Jurkat, Clone E6-1 (cell line): ENCODE measurements around the gene MAPKAPK3.
A peak's percentile ranks its signal among the peaks of the same experiment; 100 is the strongest.
"Not testable (repeated sequence)": the region's sequence is repeated elsewhere in the genome, so short reads cannot be mapped to it uniquely, and the experiment has no call there.

Experiments
- DNase-seq: peaks from one replicate; pipeline ENCODE4 v3.0.0-alpha.2; 2011; ENCODE audit warnings: low read depth, low spot score
- H3K4me3 ChIP-seq: 2 replicates; pipeline ENCODE4 v1.5.1; 2011; ENCODE audit warnings: mild to moderate bottlenecking, low read length, control low read depth, moderate library complexity

MAPKAPK3 gene

GRCh38 chr3:50665081-50665840 lies 48.3 kb downstream of the MAPKAPK3 start:
- no peak overlapping the region for H3K4me3 ChIP-seq
- DNase-seq, result peak; percentile 31

- not testable (repeated sequence) for H3K4me3 ChIP-seq, DNase-seq
Observed at GRCh38 chr3:50665841-50666115, 48.8 kb downstream of the MAPKAPK3 start.

DNA sequence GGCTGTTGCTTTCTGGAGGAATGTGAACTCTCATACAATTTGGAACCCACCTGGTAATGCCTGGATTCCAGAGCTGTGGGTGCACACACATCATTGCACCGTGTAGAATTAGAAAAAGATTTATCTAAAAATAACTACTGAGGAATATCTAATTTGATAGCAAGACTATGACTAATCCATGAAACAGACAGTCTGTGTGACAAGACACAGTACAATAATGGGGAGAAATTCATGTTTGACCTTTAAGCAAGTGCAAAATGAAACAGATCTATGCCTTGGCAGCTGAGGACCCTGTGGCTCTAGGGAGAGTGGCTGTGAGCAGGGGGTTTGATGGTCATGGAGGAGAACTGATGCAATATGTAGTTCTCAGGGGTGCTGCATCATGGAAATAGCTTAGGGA lies 49.9 kb downstream of the MAPKAPK3 start:
- DNase-seq, result no peak
- no peak overlapping the region for H3K4me3 ChIP-seq

DNA sequence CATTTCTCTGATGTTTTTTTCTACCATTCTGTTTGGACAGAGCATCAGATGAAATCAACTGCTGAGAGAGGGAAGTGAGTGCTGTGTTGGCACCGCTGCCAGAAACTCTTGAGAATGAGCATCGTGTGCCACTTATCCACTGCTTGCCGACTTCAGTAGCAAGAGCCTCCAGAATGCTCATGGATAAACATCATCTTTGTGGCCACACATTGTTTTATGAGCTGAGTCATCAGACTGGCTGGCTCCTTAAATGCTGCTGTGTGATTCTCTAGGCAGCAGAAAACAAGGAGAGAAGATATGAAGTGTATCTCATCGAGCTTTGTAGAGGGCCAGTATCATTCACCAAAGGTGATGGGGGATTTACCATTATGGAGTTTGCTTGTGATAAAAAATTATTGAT lies 54.4 kb downstream of the MAPKAPK3 start:
- DNase-seq, result no peak
- H3K4me3 ChIP-seq, result no peak overlapping the region

DNA sequence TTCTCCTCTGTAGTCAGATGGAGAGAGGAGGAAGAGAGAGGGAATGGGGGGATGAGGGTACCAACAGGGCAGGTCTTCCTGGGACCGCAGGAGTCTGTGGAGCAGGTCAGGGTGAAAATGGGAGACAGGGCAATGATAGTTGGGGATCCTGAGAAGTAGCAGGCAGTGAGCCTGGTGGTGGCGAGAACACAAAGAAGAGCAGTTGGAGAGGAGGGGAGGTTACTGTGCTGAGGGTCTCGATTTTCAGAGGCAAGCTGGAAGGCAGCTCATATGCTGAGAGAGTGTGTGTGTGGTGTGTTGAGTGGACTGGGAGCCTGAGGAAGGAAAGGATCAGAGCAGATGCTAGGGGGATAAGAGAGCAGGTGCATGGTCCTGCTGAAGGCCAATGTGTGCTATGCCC lies 55.7 kb downstream of the MAPKAPK3 start:
- DNase-seq, result no peak
- H3K4me3 ChIP-seq, result no peak overlapping the region

- H3K4me3 ChIP-seq, result no peak overlapping the region
Observed at GRCh38 chr3:50673931-50674330, 57.0 kb downstream of the MAPKAPK3 start.

GRCh38 chr3:50674349-50675178 lies 57.6 kb downstream of the MAPKAPK3 start, which contains the start of gene DOCK3:
TSS of gene DOCK3 (plus strand) at chr3:50674927. CDS start at chr3:50675264, 337 bp downstream.
- peak within 1 kb of the TSS; percentile 43 for H3K4me3 ChIP-seq
- DNase-seq, result peak; percentile 33

More at GRCh38 chr3:50673931-50674330, 57.0 kb downstream of the MAPKAPK3 start:
- no peak for DNase-seq

GRCh38 chr3:50675179-50676030 lies 58.5 kb downstream of the MAPKAPK3 start:
- H3K4me3 ChIP-seq, result peak overlapping the region; percentile 43
- no peak for DNase-seq

- DNase-seq, result no peak
- H3K4me3 ChIP-seq, result no peak overlapping the region
Observed at GRCh38 chr3:50676031-50676705, 59.2 kb downstream of the MAPKAPK3 start.

GRCh38 chr3:50687127-50687751 lies 70.3 kb downstream of the MAPKAPK3 start:
- no peak for DNase-seq
- H3K4me3 ChIP-seq, result no peak overlapping the region

DNA sequence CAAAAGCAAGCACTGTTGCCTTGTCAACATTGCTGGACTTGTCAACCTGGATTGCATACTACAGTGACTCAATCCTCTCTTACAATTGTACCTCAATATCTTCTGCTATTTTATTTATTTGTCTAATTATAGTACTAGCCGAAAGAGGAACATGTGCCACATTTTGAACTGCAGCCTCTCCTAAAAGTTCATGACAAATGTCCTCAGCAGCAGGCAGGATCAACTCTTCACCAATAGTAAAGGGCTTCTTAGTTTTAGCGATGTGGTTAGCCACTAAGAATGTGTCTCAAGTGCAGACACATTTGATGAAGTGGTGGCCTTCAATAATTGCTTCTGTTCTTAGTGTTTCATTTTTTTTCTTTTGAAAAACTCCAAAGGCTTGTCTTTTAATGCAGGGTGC lies 71.0 kb downstream of the MAPKAPK3 start:
- no peak for DNase-seq
- no peak overlapping the region for H3K4me3 ChIP-seq

- H3K4me3 ChIP-seq, DNase-seq: not testable (repeated sequence)
Observed at GRCh38 chr3:50688602-50689001, 71.7 kb downstream of the MAPKAPK3 start.

DNA sequence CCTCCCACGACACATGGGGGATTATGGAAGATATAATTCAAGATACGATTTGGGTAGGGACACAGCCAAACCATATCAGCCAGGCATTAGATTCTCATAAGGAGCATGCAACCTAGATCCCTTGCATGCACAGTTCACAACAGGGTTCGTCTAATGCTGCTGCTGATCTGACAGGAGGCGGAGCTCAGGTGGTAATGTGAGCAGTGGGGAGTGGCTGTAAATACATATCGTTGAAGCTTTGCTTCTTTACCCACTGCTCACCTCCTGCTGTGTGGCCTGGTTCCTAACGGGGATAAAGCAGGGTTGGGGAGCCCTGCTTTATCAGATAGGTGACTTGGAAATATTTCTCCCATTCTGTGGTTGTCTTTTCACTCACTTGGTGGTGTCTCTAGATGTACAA lies 72.6 kb downstream of the MAPKAPK3 start:
- no peak overlapping the region for H3K4me3 ChIP-seq
- DNase-seq, result no peak

DNA sequence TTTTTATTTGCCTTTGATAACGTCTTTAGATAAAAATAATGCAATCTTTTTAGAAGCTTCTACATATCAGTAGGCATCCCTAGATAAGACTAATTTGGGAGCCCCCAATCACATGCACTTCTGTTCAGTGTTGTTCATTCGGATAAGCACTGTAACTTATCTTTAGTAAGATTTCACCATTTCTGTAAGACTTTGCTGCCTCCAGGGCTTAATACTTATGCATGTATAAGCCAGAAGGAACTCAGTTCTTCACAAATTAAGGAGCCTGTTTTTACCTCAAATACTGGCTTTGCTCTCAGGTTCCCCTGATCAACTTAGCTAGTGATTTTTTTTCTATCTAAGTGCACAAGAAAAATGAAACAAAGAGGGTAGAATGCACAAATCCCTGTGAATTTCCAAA lies 78.1 kb downstream of the MAPKAPK3 start:
- DNase-seq, result no peak
- H3K4me3 ChIP-seq, result no peak overlapping the region

DNA sequence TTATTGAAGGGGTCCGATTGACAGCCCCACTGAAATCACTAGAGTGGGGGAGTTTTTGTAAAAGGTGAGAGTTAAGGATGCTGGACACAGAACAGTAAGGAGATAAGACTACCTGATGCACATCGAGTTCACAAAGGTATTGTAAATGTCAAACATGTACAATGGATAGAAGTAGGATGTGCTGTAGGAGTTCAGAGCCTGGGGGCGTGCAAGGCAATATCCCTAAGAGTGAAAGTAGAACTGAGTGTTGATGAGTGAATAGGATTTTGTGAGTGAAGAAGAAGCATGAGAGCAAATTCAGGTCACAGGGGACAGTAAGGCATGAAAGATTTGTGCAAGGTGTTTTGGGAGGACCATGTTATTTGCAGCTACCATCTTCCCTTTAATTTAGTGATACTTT lies 79.3 kb downstream of the MAPKAPK3 start:
- no peak for DNase-seq

DNA sequence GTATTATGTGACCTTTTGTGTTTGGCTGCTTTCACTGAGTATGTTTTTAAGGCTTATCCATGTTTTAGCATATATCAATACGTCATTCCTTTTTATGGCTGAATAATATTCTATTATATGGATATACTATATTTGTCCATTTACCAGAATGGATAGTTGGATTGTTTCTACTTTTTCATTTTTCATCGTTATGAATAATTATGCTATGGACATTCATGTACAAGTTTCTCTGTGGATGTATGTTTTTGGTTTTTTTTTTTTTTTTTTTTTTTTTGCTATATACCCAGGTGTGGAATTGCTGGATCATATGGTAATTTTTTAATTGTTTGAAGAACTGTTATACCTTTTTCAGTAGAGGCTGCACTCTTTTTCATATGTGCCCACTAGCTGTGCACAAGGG lies 81.3 kb downstream of the MAPKAPK3 start:
- no peak overlapping the region for H3K4me3 ChIP-seq
- DNase-seq, result no peak

More for the DNA sequence above, 79.3 kb downstream of the MAPKAPK3 start:
- no peak overlapping the region for H3K4me3 ChIP-seq
